ENCODE results near the gene GUCA1A. TPM values are rescaled to one million over a fixed set of nuclear protein-coding genes. Genes with fewer than 3 reads are reported as not detected.
A peak's percentile ranks its signal among the peaks of the same experiment; 100 is the strongest.

Gene GUCA1A
- total RNA-seq, 1 donor from 2014 or later = not detected

- H3K27ac Mint-ChIP-seq (ENCODE audit: unreplicated experiment) = peak overlapping the region; percentile 32
- no peak for DNase-seq (ENCODE audit: low spot score)
- no peaks in the 10 kb centered on the region for H3K27me3 Mint-ChIP-seq (ENCODE audit: low read depth)
- no peak overlapping the region for H3K4me3 Mint-ChIP-seq (ENCODE audit: unreplicated experiment)
- no peak for TF ChIP-seq CTCF (IDR thresholded peaks at IDR 0.05)
- H3K36me3 Mint-ChIP-seq (ENCODE audit: low read depth) = peaks cover 2% of the 10 kb centered on the region
- peaks cover 26% of the 10 kb centered on the region for H3K4me1 Mint-ChIP-seq (ENCODE audit: low read depth)
- H3K9me3 Mint-ChIP-seq (ENCODE audit: low read depth) = no peaks in the 10 kb centered on the region
These were observed 20.9 kb downstream of the GUCA1A start for GRCh38 chr6:42194056-42194455.

GRCh38 chr6:42195415-42195814 lies 22.3 kb downstream of the GUCA1A start:
- Mint-ChIP-seq H3K4me3 (ENCODE audit: unreplicated experiment) (no peak overlapping the region), H3K36me3 (ENCODE audit: low read depth) (peaks cover 2% of the 10 kb centered on the region), H3K4me1 (ENCODE audit: low read depth) (peaks cover 38% of the 10 kb centered on the region), H3K27me3 (ENCODE audit: low read depth) (no peaks in the 10 kb centered on the region), H3K27ac (ENCODE audit: unreplicated experiment) (no peak overlapping the region), H3K9me3 (ENCODE audit: low read depth) (peaks cover 8% of the 10 kb centered on the region)
- DNase-seq (ENCODE audit: low spot score) = no peak
- TF ChIP-seq CTCF (IDR thresholded peaks at IDR 0.05) = no peak

DNA sequence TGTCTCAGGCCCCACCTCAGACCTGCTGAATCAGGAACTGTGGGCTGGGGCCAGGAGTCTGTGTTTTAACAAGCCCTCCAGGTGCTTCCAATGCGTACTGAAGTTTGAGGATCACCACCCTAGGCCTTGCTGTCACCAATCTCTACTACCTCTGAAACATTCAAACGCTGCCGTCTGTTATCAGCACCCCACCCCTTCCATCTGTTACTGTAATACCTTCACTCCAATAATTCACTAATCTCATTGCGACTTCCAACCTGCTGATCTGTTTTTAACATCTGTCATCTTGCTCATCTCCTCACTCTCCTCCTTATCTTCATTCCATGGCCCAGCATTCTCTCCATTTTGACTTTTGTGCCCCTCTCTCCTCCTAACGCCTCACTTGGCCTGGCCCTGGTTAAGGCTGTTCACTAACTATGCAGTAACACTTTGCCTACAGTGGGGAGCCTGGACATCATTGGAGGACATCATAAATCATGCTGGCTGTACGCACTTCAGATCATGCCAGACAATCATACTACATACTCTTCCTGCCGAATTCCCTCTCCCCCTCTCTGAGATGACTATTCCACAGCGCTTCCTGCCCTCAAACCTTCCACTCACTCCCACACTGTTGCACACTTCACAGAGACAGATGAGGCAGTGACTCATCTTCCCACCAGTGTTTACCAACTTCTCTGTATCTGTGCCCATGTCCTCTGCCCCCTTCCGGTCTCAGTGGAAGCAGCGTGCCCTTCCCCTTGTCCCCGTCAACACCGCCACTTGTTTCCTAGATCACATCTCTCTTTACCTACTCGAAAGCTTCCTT lies 24.6 kb downstream of the GUCA1A start:
- H3K9me3 Mint-ChIP-seq (ENCODE audit: low read depth) = peaks cover 8% of the 10 kb centered on the region
- no peaks in the 10 kb centered on the region for H3K27me3 Mint-ChIP-seq (ENCODE audit: low read depth)
- TF ChIP-seq CTCF (IDR thresholded peaks at IDR 0.05) = no peak
- H3K4me1 Mint-ChIP-seq (ENCODE audit: low read depth) = peaks cover 45% of the 10 kb centered on the region
- DNase-seq (ENCODE audit: low spot score) = no peak
- no peak overlapping the region for H3K4me3 Mint-ChIP-seq (ENCODE audit: unreplicated experiment)
- H3K36me3 Mint-ChIP-seq (ENCODE audit: low read depth) = peaks cover 2% of the 10 kb centered on the region
- H3K27ac Mint-ChIP-seq (ENCODE audit: unreplicated experiment) = no peak overlapping the region

- TF ChIP-seq CTCF (IDR thresholded peaks at IDR 0.05) = no peak
- H3K4me1 Mint-ChIP-seq (ENCODE audit: low read depth) = peaks cover 33% of the 10 kb centered on the region
- peak overlapping the region; percentile 91 for H3K27ac Mint-ChIP-seq (ENCODE audit: unreplicated experiment)
- H3K27me3 Mint-ChIP-seq (ENCODE audit: low read depth) = no peaks in the 10 kb centered on the region
- H3K9me3 Mint-ChIP-seq (ENCODE audit: low read depth) = peaks cover 8% of the 10 kb centered on the region
- no peak overlapping the region for H3K4me3 Mint-ChIP-seq (ENCODE audit: unreplicated experiment)
- H3K36me3 Mint-ChIP-seq (ENCODE audit: low read depth) = no peaks in the 10 kb centered on the region
- DNase-seq (ENCODE audit: low spot score) = no peak
These were observed 26.2 kb downstream of the GUCA1A start for GRCh38 chr6:42199106-42199981.

GRCh38 chr6:42200035-42200434 lies 26.9 kb downstream of the GUCA1A start:
- no peaks in the 10 kb centered on the region for H3K36me3 Mint-ChIP-seq (ENCODE audit: low read depth)
- peak overlapping the region; percentile 91 for H3K27ac Mint-ChIP-seq (ENCODE audit: unreplicated experiment)
- H3K27me3 Mint-ChIP-seq (ENCODE audit: low read depth) = no peaks in the 10 kb centered on the region
- H3K4me3 Mint-ChIP-seq (ENCODE audit: unreplicated experiment) = no peak overlapping the region
- peaks cover 38% of the 10 kb centered on the region for H3K4me1 Mint-ChIP-seq (ENCODE audit: low read depth)
- TF ChIP-seq CTCF (IDR thresholded peaks at IDR 0.05) = no peak
- DNase-seq (ENCODE audit: low spot score) = no peak
- H3K9me3 Mint-ChIP-seq (ENCODE audit: low read depth) = peaks cover 8% of the 10 kb centered on the region

Data from chondrocyte (in vitro differentiated cells).